GM12801 (cell line): ENCODE results near the gene FBXO34.

ENCODE experiments used
- TF ChIP-seq, protein P1 (sequence below): IDR thresholded peaks from one replicate; pipeline ENCODE4 v1.5.1; 2011; ENCODE audit warnings: control low read depth; ENCODE audit not compliant: insufficient read length; ENCODE audit errors: extremely low read depth

The FBXO34 gene

DNA sequence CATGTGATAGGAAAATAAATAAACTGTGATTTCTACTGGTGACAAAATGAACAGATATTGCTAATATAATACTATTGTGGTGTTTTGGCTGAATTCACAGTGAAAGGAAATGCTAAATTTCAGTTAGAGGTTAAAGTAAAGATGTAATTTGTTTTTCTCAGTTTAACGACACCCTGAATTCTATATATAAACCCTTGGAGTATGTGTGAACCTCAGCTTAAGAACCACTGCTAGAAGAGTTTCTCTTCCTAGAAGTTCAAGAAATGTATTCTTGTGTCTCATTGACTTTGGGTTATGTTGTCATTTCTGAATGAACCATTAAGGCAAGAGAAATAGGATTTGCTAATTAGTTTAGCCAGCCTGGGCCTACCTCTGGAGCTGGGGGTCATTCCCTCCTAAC lies 8.2 kb downstream of the FBXO34 start:
- TF ChIP-seq, protein P1, sequence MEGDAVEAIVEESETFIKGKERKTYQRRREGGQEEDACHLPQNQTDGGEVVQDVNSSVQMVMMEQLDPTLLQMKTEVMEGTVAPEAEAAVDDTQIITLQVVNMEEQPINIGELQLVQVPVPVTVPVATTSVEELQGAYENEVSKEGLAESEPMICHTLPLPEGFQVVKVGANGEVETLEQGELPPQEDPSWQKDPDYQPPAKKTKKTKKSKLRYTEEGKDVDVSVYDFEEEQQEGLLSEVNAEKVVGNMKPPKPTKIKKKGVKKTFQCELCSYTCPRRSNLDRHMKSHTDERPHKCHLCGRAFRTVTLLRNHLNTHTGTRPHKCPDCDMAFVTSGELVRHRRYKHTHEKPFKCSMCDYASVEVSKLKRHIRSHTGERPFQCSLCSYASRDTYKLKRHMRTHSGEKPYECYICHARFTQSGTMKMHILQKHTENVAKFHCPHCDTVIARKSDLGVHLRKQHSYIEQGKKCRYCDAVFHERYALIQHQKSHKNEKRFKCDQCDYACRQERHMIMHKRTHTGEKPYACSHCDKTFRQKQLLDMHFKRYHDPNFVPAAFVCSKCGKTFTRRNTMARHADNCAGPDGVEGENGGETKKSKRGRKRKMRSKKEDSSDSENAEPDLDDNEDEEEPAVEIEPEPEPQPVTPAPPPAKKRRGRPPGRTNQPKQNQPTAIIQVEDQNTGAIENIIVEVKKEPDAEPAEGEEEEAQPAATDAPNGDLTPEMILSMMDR: no peak

DNA sequence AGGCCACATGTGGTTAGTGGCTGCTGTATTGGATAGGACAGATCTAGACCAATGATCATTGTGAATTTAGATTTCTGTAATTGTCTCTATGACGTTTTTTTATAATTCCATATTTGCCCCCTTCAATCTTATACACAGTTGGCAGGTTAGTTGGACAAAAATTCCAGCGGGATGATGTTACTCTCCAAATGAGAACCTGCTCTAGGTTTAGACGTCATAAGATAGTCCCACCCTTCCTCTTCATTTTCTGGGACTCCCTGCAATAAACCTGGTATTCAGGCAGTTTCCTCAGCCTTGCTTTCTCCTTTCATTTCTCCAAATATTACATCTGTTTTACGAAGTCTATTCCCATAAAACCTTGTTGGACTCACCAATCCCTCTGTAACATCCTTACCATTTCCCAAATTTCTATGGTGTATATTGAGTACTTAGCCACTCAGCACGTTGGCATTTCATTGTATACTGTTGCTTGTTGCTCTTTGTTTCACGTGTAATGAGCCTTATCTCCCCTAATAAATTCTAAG lies 10.2 kb downstream of the FBXO34 start:
- TF ChIP-seq, protein P1: no peak

DNA sequence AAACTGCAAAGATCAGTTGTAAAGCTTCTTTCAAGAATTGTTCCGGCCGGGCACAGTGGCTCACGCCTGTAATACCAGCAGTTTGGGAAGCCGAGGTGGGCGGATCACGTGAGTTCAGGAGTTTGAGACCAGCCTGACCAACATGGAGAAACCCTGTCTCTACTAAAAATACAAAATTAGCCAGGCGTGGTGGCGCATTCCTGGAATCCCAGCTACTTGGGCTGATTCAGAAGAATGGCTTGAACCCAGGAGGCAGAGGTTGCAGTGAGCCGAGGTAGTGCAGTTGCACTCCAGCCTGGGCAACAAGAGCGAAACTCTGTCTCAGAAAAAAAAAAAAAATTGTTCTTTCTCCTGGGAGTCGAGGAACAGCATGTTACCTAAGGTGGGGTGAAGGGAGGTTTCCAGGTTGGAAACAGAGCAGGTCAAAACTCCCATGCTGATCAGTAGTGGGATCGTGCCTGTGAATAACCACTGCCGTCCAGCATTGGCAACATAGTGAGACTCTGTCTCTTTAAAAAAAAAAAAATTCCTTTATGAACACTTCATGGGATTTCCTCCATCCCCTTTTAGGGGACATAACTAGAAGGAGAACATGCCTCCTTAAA lies 13.9 kb downstream of the FBXO34 start:
- TF ChIP-seq, protein P1: no peak

DNA sequence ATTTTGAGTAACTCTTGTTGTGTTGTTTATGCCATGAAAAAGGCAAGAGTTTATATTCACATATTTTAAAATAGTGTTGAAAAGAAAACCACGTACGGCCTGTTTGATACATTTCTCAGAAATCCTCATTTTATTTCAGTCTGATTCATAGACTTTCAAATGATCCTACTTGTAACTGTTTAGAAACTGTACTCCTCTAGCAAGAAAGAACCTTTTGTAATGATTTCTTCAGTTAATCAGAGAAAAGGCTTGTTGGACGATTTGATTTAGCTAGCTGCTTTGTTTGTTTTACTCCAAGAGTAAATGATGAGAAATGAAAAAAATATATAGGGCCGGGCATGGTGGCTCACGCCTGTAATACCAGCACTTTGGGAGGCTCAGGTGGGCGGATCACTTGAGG lies 17.2 kb downstream of the FBXO34 start:
- TF ChIP-seq, protein P1: no peak

DNA sequence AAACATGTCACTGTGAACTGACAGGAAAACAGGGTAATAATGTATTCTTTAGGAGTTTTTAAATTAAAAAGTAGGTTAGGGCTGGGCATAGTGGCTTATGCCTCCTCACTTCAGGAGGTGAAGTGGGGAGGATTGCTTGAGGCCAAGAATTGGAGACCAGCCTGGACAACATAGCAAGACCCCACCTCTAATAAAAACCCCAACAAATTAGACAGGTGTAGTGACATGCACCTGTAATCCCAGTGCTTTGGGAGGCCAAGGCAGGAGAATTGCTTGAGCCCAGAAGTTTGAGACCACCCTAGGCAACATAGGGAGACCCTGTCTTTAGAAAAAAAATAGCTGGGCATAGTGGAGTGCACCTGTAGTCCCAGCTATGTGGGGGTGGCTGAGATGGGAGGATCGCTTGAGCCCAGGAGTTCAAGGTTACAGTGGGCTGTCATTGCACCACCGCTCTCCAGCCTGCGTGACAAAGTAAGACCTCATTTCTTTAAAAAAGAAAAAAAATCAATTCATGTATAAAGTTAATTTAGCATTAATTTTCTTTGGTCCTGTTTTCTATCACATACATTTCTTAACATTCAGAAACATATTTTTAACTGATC lies 20.4 kb downstream of the FBXO34 start:
- TF ChIP-seq, protein P1: no peak

DNA sequence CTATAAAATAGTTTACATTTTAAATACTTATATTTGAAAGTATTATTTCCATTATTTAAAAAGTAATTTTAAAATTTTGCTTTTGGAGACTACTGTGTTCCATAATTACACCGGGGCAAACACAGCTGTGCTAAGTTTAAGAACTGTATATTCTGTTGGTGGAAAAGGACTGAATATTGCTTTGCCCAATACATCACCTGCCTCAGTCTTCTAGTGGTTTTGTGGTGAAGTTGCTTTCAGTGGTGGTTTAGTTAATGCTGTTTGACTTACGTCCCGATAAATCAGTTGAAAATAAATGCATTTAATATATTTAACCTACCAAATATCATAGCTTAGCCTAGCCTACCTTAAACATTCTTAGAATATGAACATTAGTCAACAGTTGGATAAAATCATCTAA lies 23.4 kb downstream of the FBXO34 start:
- TF ChIP-seq, protein P1: no peak

DNA sequence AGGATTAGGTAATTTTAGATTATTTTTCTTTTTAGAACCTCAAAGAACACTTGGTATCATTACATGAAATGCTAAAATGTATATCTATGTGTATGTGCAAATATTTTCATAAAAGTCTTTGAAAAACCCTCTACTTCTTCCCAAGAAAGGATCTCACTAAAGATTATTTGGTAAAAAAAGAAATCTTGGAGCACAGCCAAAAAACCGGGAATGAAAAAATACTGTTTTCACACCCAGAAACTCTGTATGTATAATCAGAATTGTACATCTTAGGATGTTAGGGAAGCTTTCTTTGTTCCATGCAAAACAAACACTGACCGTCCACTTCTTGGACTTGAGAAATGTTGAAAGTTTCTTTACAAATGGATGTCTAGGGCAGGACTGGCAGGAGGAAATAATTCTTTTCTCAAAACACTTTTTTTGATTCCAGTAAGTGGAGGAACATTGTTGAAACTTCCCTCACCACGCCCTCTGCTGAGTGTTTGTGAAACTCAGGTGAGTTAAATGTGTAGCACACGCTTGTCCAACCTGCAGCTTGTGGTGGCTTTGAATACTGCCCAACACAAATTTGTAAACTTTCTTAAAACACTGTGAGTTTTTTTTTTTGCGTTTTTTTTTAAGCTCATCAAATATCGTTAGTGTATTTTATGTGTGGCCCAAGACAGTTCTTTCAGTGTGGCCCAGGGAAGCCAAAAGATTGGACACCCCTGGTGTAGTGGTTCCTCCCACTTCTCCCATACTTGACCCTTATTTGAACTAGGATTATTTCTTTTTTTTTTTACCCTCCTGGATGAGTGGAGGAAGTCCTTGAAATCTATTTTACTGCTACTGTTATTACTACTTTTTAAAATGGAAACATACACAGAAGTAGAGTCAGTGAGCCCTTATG lies 26.6 kb downstream of the FBXO34 start:
- TF ChIP-seq, protein P1: no peak
